ENCODE data around the gene KIF6.

- TF ChIP-seq CTCF (optimal IDR thresholded peaks at IDR 0.05 in 1 of 3, IDR thresholded peaks at IDR 0.05 in 1 of 3, conservative IDR thresholded peaks at IDR 0.05 in 1 of 3; ENCODE audit: extremely low read depth in 1 of 3, insufficient read depth in 2 of 3, low read length in 3 of 3) = no peak
- TF ChIP-seq EZH2 (IDR thresholded peaks at IDR 0.05; ENCODE audit: low read length) = no peak
Observed at GRCh38 chr6:39424831-39425230, 300.4 kb downstream of the KIF6 start.
